HCT116 (cell line): ENCODE data around the gene FAM163B. TPM values are rescaled to one million over a fixed set of nuclear protein-coding genes. Genes with fewer than 3 reads are reported as not detected.

Experiments
- ATAC-seq: fragments of 200-7000 bp; cut with Tn5 transposase; 2 replicates; pipeline ENCODE4 v1.9.1; 2020; ENCODE audit warnings: mild to moderate bottlenecking, moderate library complexity
- BruUV-seq: library from RNA; stranded (reverse); fragments of 400-500 nt; replicated peaks from 2 replicates; lab custom pipeline; 2021; lab: Mats Ljungman, UMichigan
- CTCF ChIA-PET: fragments of 300-600 bp; sonication (Branson Sonifier 250); formaldehyde crosslinking; loops from one replicate; lab custom pipeline; 2021; ENCODE audit warnings: antibody characterized with exemption; lab: Charles Lee
- POLR2A ChIA-PET: fragments of 300-600, 350-600 bp; sonication (Branson Sonifier 250); formaldehyde crosslinking; loops from one replicate; lab custom pipeline; 2021; ENCODE audit warnings: antibody characterized with exemption; lab: Charles Lee
- RAD21 ChIA-PET, 2 experiments: fragments of 300-600 bp; sonication (Branson Sonifier 250); formaldehyde crosslinking; loops; one replicate each; lab custom pipeline; 2023; ENCODE audit warnings: low total read pairs in 2 of 2; ENCODE audit not compliant: uncharacterized antibody in 2 of 2, unreplicated experiment in 2 of 2, low non-redundant PET in 1 of 2; lab: Charles Lee
- DNase-seq: peaks from one replicate; pipeline ENCODE4 v3.0.0-alpha.2; 2010; ENCODE audit warnings: low read depth, low spot score
- H2AFZ ChIP-seq: fragments of 200-600 bp; shearing (Covaris generic), sonication (generic); 2 replicates; pipeline ENCODE4 v1.6.1; 2017; ENCODE audit warnings: low read depth, mixed run types, mixed read lengths, antibody characterized with exemption, low read length; ENCODE audit not compliant: poor library complexity, severe bottlenecking
- H3K27ac ChIP-seq: 2 replicates; pipeline ENCODE4 v1.5.1; 2012; ENCODE audit warnings: low read depth, low read length
- H3K27me3 ChIP-seq: fragments of 200-600 bp; sonication (generic); 2 replicates; pipeline ENCODE4 v1.6.1; 2016; ENCODE audit warnings: mixed run types, low read length, mixed read lengths; ENCODE audit not compliant: insufficient read depth
- H3K36me3 ChIP-seq, 2 experiments: fragments of 200-500 bp in 1 of 2; fragments of 200-600 bp in 1 of 2; sonication (Bioruptor generic) in 1 of 2; sonication (generic) in 1 of 2; 2 replicates each; pipeline versions ENCODE4 v1.5.1 to v1.6.1; 2014 to 2016; ENCODE audit warnings: low read length in 2 of 2, inconsistent platforms in 1 of 2, mixed read lengths in 1 of 2, mixed run types in 1 of 2; ENCODE audit not compliant: insufficient read depth in 2 of 2, control insufficient read depth in 1 of 2
- H3K4me1 ChIP-seq, 2 experiments: fragments of 200-600 bp in 1 of 2; sonication (generic) in 1 of 2; 2 replicates each; pipeline versions ENCODE4 v1.5.1 to v1.6.1; 2012 to 2017; ENCODE audit warnings: low read length in 2 of 2, inconsistent platforms in 1 of 2, mild to moderate bottlenecking in 1 of 2, mixed read lengths in 1 of 2, mixed run types in 1 of 2, moderate library complexity in 1 of 2; ENCODE audit not compliant: insufficient read depth in 2 of 2, control insufficient read depth in 1 of 2
- H3K4me2 ChIP-seq: fragments of 200-600 bp; sonication (generic); 2 replicates; pipeline ENCODE4 v1.6.1; 2017; ENCODE audit warnings: mixed run types, low read length, mixed read lengths
- H3K4me3 ChIP-seq, 2 experiments: fragments of 200-600 bp in 1 of 2; sonication (generic) in 1 of 2; replicated peaks in 1 of 2; 2 replicates each; pipeline ENCODE4 v1.5.1; 2011 to 2016; ENCODE audit warnings: low read length in 2 of 2, control low read depth in 1 of 2, low read depth in 1 of 2, mild to moderate bottlenecking in 1 of 2, mixed read lengths in 1 of 2, mixed run types in 1 of 2
- H3K79me2 ChIP-seq: fragments of 200-600 bp; sonication (generic); 2 replicates; pipeline ENCODE4 v1.6.1; 2017; ENCODE audit warnings: mild to moderate bottlenecking, mixed run types, low read length, moderate library complexity, mixed read lengths; ENCODE audit not compliant: insufficient read depth
- H3K9ac ChIP-seq: fragments of 200-600 bp; sonication (generic); 2 replicates; pipeline ENCODE4 v1.6.1; 2016; ENCODE audit warnings: low read length, mixed read lengths
- H3K9me2 ChIP-seq: fragments of 200-600 bp; sonication (generic), shearing (Covaris generic); 2 replicates; pipeline ENCODE4 v1.6.1; 2017; ENCODE audit warnings: mixed run types, mild to moderate bottlenecking, moderate library complexity; ENCODE audit not compliant: insufficient read depth
- H3K9me3 ChIP-seq, 2 experiments: fragments of 200-500 bp in 1 of 2; fragments of 200-600 bp in 1 of 2; sonication (Bioruptor generic) in 1 of 2; sonication (generic) in 1 of 2; 2 replicates each; pipeline ENCODE4 v1.6.1; 2014 to 2017; ENCODE audit warnings: low read length in 2 of 2, mixed read lengths in 2 of 2, inconsistent platforms in 1 of 2, low read depth in 1 of 2, mild to moderate bottlenecking in 1 of 2, mixed run types in 1 of 2, moderate library complexity in 1 of 2; ENCODE audit not compliant: control insufficient read depth in 1 of 2, insufficient read depth in 1 of 2
- H4K20me1 ChIP-seq: fragments of 200-600 bp; sonication (generic), shearing (Covaris generic); 2 replicates; pipeline ENCODE4 v1.6.1; 2017; ENCODE audit warnings: mixed run types, mild to moderate bottlenecking, moderate library complexity; ENCODE audit not compliant: insufficient read depth
- CBX3 ChIP-seq: IDR thresholded peaks from 2 replicates; pipeline ENCODE4 v1.6.1; 2012; ENCODE audit warnings: low read depth
- CEBPB ChIP-seq: IDR thresholded peaks from 2 replicates; pipeline ENCODE4 v1.6.1; 2012; ENCODE audit warnings: low read depth
- EGR1 ChIP-seq: IDR thresholded peaks from 2 replicates; pipeline ENCODE4 v1.6.1; 2012; ENCODE audit warnings: low read depth
- ELF1 ChIP-seq: IDR thresholded peaks from 2 replicates; pipeline ENCODE4 v1.6.1; 2012; ENCODE audit warnings: low read depth, borderline replicate concordance
- EZH2 ChIP-seq: fragments of 200-600 bp; sonication (generic); IDR thresholded peaks from 2 replicates; pipeline ENCODE4 v1.6.1; 2017; ENCODE audit warnings: antibody characterized with exemption, mixed run types
- EZH2phosphoT487 ChIP-seq: fragments of 200-600 bp; IDR thresholded peaks from 2 replicates; pipeline ENCODE4 v1.6.1; 2018; ENCODE audit warnings: antibody characterized with exemption, borderline replicate concordance
- FOSL1 ChIP-seq: IDR thresholded peaks from 2 replicates; pipeline ENCODE4 v1.6.1; 2012; ENCODE audit warnings: low read depth
- POLR2AphosphoS5 ChIP-seq: IDR thresholded peaks from 2 replicates; pipeline ENCODE4 v1.6.1; 2011; ENCODE audit warnings: mild to moderate bottlenecking, low read depth, low read length, moderate library complexity
- RAD21 ChIP-seq: IDR thresholded peaks from 2 replicates; pipeline ENCODE4 v1.6.1; 2012; ENCODE audit warnings: low read depth, mild to moderate bottlenecking
- REST ChIP-seq: IDR thresholded peaks from 2 replicates; pipeline ENCODE4 v1.6.1; 2012; ENCODE audit warnings: low read depth
- SIN3A ChIP-seq: IDR thresholded peaks from 2 replicates; pipeline ENCODE4 v1.6.1; 2012; ENCODE audit warnings: low read depth
- SP1 ChIP-seq: IDR thresholded peaks from 2 replicates; pipeline ENCODE4 v1.6.1; 2012; ENCODE audit warnings: low read depth
- YY1 ChIP-seq: IDR thresholded peaks from 2 replicates; pipeline ENCODE4 v1.6.1; 2011; ENCODE audit warnings: low read length, low read depth, moderate library complexity, mild to moderate bottlenecking; ENCODE audit not compliant: insufficient replicate concordance; ENCODE audit errors: extremely low read depth
- ZBTB33 ChIP-seq: IDR thresholded peaks from 2 replicates; pipeline ENCODE4 v1.6.1; 2011; ENCODE audit warnings: mild to moderate bottlenecking, low read length, moderate library complexity; ENCODE audit not compliant: insufficient replicate concordance; ENCODE audit errors: extremely low read depth
- ZFX ChIP-seq: fragments of 450-650 bp; IDR thresholded peaks from 2 replicates; pipeline ENCODE4 v1.6.1; 2017
- intact Hi-C: fragments of 100-400 bp; cut with micrococcal nuclease; formaldehyde crosslinking; loops from 2 replicates; pipeline ENCODE4 v1.10.0; 2022
- total RNA-seq: library from RNA; stranded (reverse); gene quantifications from one replicate; pipeline ENCODE4 v1.2.1, GENCODE V29; 2021; ENCODE audit not compliant: unreplicated experiment

The FAM163B gene
- total RNA-seq, 1 experiment from 2014 or later, result not detected

GRCh38 chr9:133584559-133585476 is 24.4 kb downstream of the FAM163B start (continued):
- TF ChIP-seq FOSL1, result no peak
- TF ChIP-seq ELF1, result no peak
- no peak for TF ChIP-seq POLR2AphosphoS5
- TF ChIP-seq CEBPB, result no peak

GRCh38 chr9:133584167-133584558 is 25.0 kb downstream of the FAM163B start:
- Histone ChIP-seq H3K27ac (no peak overlapping the region), H3K9me2 (no peaks in the 10 kb centered on the region), H3K9ac (no peak overlapping the region), H3K4me3 (no peak overlapping the region), H2AFZ (no peak overlapping the region), H3K27me3 (no peaks in the 10 kb centered on the region), H3K9me3 (peaks cover 0 to 4% of the 10 kb centered on the region in 2 experiments; a peak in 1 of 4 replicates), H3K36me3 (no peaks in the 10 kb centered on the region), H3K79me2 (no peaks in the 10 kb centered on the region), H3K4me1 (peaks cover 0 to 1% of the 10 kb centered on the region in 2 experiments; a peak in 2 of 4 replicates), H3K4me2 (no peak overlapping the region), H4K20me1 (no peaks in the 10 kb centered on the region)
- RAD21 ChIA-PET, result no interaction called here
- no peak for ATAC-seq
- intact Hi-C loops, result no loop called here
- no peak for TF ChIP-seq CEBPB
- TF ChIP-seq SIN3A, result no peak
- no peak for TF ChIP-seq FOSL1
- no peak for TF ChIP-seq CBX3
- no peak for TF ChIP-seq EZH2
- no peak for TF ChIP-seq ZBTB33
- no peak for TF ChIP-seq ELF1
- no peak for TF ChIP-seq YY1
- no peak for TF ChIP-seq EGR1
- TF ChIP-seq ZFX, result no peak
- TF ChIP-seq RAD21, result no peak
- no peak for TF ChIP-seq SP1
- TF ChIP-seq REST, result no peak
- TF ChIP-seq EZH2phosphoT487, result no peak
- POLR2A ChIA-PET, result no interaction called here
- CTCF ChIA-PET, result no interaction called here
- BruUV-seq, result no TSS peak
- no peak for DNase-seq
